ENCODE results near the gene FUT2.
"Not testable (repeated sequence)": the region's sequence is repeated elsewhere in the genome, so short reads cannot be mapped to it uniquely, and the experiment has no call there.

Gene FUT2

DNA sequence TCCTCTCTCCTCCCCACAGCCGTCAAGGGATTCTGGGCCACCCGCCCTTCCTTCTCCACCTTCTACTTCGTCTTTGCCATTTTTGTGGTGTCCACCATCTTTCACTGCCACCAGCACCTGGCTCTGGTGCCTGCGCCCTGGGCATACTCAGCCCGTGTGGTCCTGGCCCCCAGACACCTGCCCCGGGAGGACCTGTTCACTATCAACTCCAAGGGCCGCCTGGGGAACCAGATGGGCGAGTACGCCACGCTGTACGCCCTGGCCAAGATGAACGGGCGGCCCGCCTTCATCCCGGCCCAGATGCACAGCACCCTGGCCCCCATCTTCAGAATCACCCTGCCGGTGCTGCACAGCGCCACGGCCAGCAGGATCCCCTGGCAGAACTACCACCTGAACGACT lies 15.8 kb upstream of the FUT2 start:
- not testable (repeated sequence) for H3K4me3 ChIP-seq (ENCODE audit: low read depth in 1 of 2, low read length in 2 of 2); H3K9ac ChIP-seq (ENCODE audit: low read depth in 1 of 2, low read length in 2 of 2); H3K27ac ChIP-seq (ENCODE audit: low read depth, low read length); H3K36me3 ChIP-seq (ENCODE audit: control insufficient read depth in 1 of 2, insufficient read depth in 2 of 2, low read length in 2 of 2); H3K27me3 ChIP-seq (ENCODE audit: control insufficient read depth in 1 of 2, insufficient read depth in 2 of 2, low read length in 2 of 2); H3K9me3 ChIP-seq (ENCODE audit: control insufficient read depth in 1 of 2, low read length in 2 of 2)
- H3K4me1 ChIP-seq (ENCODE audit: control insufficient read depth in 1 of 2, insufficient read depth in 2 of 2, low read length in 2 of 2), result peaks cover 33 to 35% of the 10 kb centered on the region in 2 donors

DNA sequence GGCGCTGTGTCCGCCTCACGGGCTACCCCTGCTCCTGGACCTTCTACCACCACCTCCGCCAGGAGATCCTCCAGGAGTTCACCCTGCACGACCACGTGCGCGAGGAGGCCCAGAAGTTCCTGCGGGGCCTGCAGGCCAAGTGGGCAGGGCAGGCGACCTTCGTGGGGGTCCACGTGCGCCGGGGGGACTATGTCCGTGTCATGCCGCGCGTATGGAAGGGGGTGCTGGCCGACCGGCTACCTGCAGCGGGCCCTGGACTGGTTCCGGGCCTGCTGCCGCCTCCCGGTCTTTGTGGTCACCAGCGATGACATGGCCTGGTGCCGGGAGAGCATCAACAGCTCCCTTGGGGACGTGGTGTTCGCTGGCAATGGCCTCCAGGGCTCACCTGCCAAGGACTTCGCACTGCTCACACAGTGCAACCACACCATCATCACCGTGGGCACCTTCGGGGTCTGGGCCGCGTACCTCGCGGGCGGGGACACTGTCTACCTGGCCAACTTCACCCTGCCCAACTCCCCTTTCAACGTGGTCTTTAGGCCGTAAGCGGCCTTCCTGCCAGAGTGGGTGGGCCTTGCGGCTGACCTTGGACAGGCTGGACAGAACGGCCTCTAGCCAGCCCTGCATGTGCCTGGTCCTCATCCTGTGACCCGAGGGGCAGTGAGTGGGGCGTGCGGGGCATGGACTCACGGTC lies 15.2 kb upstream of the FUT2 start:
- Histone ChIP-seq H3K4me3 (ENCODE audit: low read depth in 1 of 2, low read length in 2 of 2) (no peak overlapping the region), H3K9me3 (ENCODE audit: control insufficient read depth in 1 of 2, low read length in 2 of 2) (no peaks in the 10 kb centered on the region), H3K27ac (ENCODE audit: low read depth, low read length) (no peak overlapping the region), H3K36me3 (ENCODE audit: control insufficient read depth in 1 of 2, insufficient read depth in 2 of 2, low read length in 2 of 2) (no peaks in the 10 kb centered on the region), H3K27me3 (ENCODE audit: control insufficient read depth in 1 of 2, insufficient read depth in 2 of 2, low read length in 2 of 2) (no peaks in the 10 kb centered on the region), H3K9ac (ENCODE audit: low read depth in 1 of 2, low read length in 2 of 2) (no peak overlapping the region), H3K4me1 (ENCODE audit: control insufficient read depth in 1 of 2, insufficient read depth in 2 of 2, low read length in 2 of 2) (peaks cover 32% of the 10 kb centered on the region in 2 donors)

DNA sequence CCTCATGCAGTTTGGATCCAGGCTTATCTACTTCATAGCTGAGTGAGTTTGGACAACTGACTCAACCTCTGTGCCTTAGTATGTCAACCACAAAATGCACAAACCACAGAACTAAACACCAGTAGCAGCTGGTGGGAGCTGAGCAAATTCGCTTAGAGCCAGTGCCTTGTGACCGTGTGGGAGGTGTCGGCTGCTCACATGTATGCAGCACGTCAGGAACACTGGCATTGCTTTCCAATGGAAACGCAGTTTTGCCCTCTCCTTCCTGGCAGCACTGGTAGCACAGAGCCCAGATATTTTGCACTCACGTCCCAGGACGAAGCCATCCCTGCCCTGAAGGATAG lies 14.7 kb upstream of the FUT2 start:
- Histone ChIP-seq H3K4me3 (ENCODE audit: low read depth in 1 of 2, low read length in 2 of 2) (no peak overlapping the region), H3K27ac (ENCODE audit: low read depth, low read length) (no peak overlapping the region), H3K27me3 (ENCODE audit: control insufficient read depth in 1 of 2, insufficient read depth in 2 of 2, low read length in 2 of 2) (no peaks in the 10 kb centered on the region), H3K36me3 (ENCODE audit: control insufficient read depth in 1 of 2, insufficient read depth in 2 of 2, low read length in 2 of 2) (no peaks in the 10 kb centered on the region), H3K9ac (ENCODE audit: low read depth in 1 of 2, low read length in 2 of 2) (no peak overlapping the region), H3K4me1 (ENCODE audit: control insufficient read depth in 1 of 2, insufficient read depth in 2 of 2, low read length in 2 of 2) (peaks cover 28 to 31% of the 10 kb centered on the region in 2 donors), H3K9me3 (ENCODE audit: control insufficient read depth in 1 of 2, low read length in 2 of 2) (no peaks in the 10 kb centered on the region)

DNA sequence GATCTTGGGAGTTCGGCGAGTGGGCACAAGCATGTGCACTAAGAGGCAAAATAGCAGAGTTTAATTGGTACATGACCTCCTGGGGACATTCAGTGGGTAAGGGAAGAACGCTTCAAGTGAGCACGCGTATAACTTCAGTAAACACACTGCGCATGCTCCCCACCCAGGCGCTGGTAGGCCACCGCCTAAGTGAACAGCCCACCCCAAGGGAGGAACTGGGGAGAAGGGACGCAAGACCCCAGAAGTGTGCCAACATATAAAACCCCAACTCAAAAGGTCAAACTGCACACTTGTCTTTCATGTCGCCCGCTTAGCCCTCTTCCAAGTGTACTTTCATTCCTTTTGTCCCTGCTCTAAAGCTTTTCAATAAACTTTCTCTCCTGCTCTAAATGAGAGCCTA lies 12.4 kb upstream of the FUT2 start:
- Histone ChIP-seq H3K36me3 (ENCODE audit: control insufficient read depth in 1 of 2, insufficient read depth in 2 of 2, low read length in 2 of 2) (no peaks in the 10 kb centered on the region), H3K27me3 (ENCODE audit: control insufficient read depth in 1 of 2, insufficient read depth in 2 of 2, low read length in 2 of 2) (no peaks in the 10 kb centered on the region), H3K4me3 (ENCODE audit: low read depth in 1 of 2, low read length in 2 of 2) (no peak overlapping the region), H3K4me1 (ENCODE audit: control insufficient read depth in 1 of 2, insufficient read depth in 2 of 2, low read length in 2 of 2) (peaks cover 17 to 27% of the 10 kb centered on the region in 2 donors), H3K9ac (ENCODE audit: low read depth in 1 of 2, low read length in 2 of 2) (no peak overlapping the region), H3K27ac (ENCODE audit: low read depth, low read length) (no peak overlapping the region), H3K9me3 (ENCODE audit: control insufficient read depth in 1 of 2, low read length in 2 of 2) (no peaks in the 10 kb centered on the region)

DNA sequence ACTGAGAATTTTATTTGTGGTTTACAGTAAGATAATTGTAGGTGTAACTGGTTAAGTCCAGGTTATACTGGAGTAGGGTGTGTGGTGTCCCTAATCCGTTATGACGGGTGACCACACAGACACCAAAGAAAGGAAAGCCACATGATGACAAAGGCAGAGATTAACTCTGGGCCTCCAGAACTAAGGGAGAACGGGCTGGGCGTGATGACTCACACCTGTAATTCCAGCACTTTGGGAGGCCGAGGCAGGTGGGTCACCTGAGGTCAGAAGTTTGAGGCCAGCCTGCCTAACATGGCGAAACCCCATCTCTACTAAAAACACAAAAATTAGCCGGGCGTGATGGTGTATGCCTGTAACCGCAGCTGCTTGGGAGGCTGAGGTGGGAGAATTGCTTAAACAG lies 10.2 kb upstream of the FUT2 start:
- Histone ChIP-seq H3K4me1 (ENCODE audit: control insufficient read depth in 1 of 2, insufficient read depth in 2 of 2, low read length in 2 of 2) (peaks cover 13 to 22% of the 10 kb centered on the region in 2 donors), H3K27ac (ENCODE audit: low read depth, low read length) (no peak overlapping the region), H3K36me3 (ENCODE audit: control insufficient read depth in 1 of 2, insufficient read depth in 2 of 2, low read length in 2 of 2) (no peaks in the 10 kb centered on the region), H3K9me3 (ENCODE audit: control insufficient read depth in 1 of 2, low read length in 2 of 2) (no peaks in the 10 kb centered on the region), H3K4me3 (ENCODE audit: low read depth in 1 of 2, low read length in 2 of 2) (no peak overlapping the region), H3K9ac (ENCODE audit: low read depth in 1 of 2, low read length in 2 of 2) (no peak overlapping the region), H3K27me3 (ENCODE audit: control insufficient read depth in 1 of 2, insufficient read depth in 2 of 2, low read length in 2 of 2) (no peaks in the 10 kb centered on the region)

DNA sequence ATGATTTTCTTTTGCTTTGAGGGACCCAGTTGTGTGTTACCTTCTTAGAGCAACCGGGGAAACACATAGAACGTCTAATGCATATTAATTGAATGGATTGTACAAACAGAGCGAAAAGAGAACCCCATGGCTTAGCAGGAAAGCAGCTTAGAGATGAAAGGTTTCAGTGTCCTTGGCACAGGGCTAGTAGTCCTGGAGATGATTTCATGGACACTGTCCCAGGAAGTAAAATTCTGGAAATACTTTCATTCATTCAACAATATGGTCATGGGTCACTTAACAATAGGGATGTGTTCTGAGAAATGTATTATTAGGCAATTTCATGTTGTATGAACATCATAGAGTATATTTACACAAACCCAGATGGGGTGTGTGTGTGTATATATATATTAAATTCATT lies 9.7 kb upstream of the FUT2 start:
- Histone ChIP-seq H3K36me3 (ENCODE audit: control insufficient read depth in 1 of 2, insufficient read depth in 2 of 2, low read length in 2 of 2) (no peaks in the 10 kb centered on the region), H3K9ac (ENCODE audit: low read depth in 1 of 2, low read length in 2 of 2) (no peak overlapping the region), H3K27ac (ENCODE audit: low read depth, low read length) (no peak overlapping the region), H3K4me3 (ENCODE audit: low read depth in 1 of 2, low read length in 2 of 2) (no peak overlapping the region), H3K27me3 (ENCODE audit: control insufficient read depth in 1 of 2, insufficient read depth in 2 of 2, low read length in 2 of 2) (no peaks in the 10 kb centered on the region), H3K9me3 (ENCODE audit: control insufficient read depth in 1 of 2, low read length in 2 of 2) (no peaks in the 10 kb centered on the region), H3K4me1 (ENCODE audit: control insufficient read depth in 1 of 2, insufficient read depth in 2 of 2, low read length in 2 of 2) (peaks cover 13 to 22% of the 10 kb centered on the region in 2 donors)

DNA sequence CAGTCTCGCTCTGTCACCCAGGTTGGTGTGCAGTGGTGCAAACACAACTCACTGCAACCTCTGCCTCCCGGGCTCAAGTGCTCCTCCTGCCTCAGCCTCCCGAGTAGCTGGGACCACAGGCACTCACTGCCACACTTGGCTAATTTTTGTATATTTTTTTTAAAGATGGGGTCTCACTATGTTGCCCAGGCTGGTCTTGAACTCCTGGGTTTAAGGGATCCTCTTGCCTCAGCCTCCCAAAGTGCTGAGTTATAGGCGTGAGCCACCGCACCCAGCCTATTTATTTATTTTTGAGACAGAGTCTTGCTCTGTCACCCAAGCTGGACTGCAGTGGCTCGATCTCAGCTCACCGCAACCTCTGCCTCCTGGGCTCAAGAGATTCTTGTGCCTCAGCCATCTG lies 9.1 kb upstream of the FUT2 start:
- not testable (repeated sequence) for H3K4me3 ChIP-seq (ENCODE audit: low read depth in 1 of 2, low read length in 2 of 2); H3K27me3 ChIP-seq (ENCODE audit: control insufficient read depth in 1 of 2, insufficient read depth in 2 of 2, low read length in 2 of 2); H3K9me3 ChIP-seq (ENCODE audit: control insufficient read depth in 1 of 2, low read length in 2 of 2); H3K27ac ChIP-seq (ENCODE audit: low read depth, low read length); H3K36me3 ChIP-seq (ENCODE audit: control insufficient read depth in 1 of 2, insufficient read depth in 2 of 2, low read length in 2 of 2); H3K9ac ChIP-seq (ENCODE audit: low read depth in 1 of 2, low read length in 2 of 2)
- peaks cover 9 to 22% of the 10 kb centered on the region in 2 donors for H3K4me1 ChIP-seq (ENCODE audit: control insufficient read depth in 1 of 2, insufficient read depth in 2 of 2, low read length in 2 of 2)

DNA sequence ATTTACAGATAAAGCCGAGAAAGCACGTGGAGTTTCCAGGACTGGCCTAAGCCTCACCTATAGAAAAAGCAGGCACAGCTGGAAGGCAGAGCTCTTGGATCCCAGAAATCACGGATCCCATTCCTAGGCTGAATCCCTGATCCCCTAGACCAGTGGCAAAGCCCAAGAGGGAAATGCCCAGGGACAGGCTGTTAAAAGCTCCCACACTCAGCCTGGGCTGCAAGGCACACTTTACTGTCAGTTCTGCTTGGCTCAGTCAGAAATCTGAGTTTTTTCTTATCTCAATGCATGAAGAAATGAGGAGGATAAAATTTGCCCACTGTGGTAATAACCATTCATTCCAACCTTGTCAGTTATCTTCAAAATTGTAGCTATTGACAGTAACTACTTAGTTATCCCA lies 8.0 kb upstream of the FUT2 start:
- H3K4me3 ChIP-seq (ENCODE audit: low read depth in 1 of 2, low read length in 2 of 2), result no peak overlapping the region
- peaks cover 9 to 22% of the 10 kb centered on the region in 2 donors for H3K4me1 ChIP-seq (ENCODE audit: control insufficient read depth in 1 of 2, insufficient read depth in 2 of 2, low read length in 2 of 2)
- H3K36me3 ChIP-seq (ENCODE audit: control insufficient read depth in 1 of 2, insufficient read depth in 2 of 2, low read length in 2 of 2), result no peaks in the 10 kb centered on the region
- H3K27me3 ChIP-seq (ENCODE audit: control insufficient read depth in 1 of 2, insufficient read depth in 2 of 2, low read length in 2 of 2), result no peaks in the 10 kb centered on the region
- no peaks in the 10 kb centered on the region for H3K9me3 ChIP-seq (ENCODE audit: control insufficient read depth in 1 of 2, low read length in 2 of 2)
- H3K9ac ChIP-seq (ENCODE audit: low read depth in 1 of 2, low read length in 2 of 2), result no peak overlapping the region
- H3K27ac ChIP-seq (ENCODE audit: low read depth, low read length), result no peak overlapping the region

DNA sequence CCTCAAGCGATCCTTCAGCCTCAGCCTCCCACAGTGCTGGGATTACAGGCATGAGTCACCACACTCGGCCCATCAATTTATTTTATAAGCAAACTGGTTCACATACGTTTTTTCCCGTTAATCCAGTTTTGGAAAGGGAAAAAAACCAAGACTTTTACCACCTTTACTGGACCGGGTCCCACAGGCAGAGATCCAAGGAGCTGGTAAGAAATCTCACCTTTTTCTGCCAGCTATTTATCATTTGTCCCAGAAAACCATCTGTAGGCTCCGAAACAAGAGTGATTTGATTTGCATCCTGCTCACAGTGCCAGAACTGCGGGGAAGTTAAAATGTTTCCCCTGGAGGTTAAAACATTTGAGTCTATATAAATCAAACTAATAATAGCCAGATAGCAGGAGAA lies 6.3 kb upstream of the FUT2 start:
- Histone ChIP-seq H3K27ac (ENCODE audit: low read depth, low read length) (no peak overlapping the region), H3K9ac (ENCODE audit: low read depth in 1 of 2, low read length in 2 of 2) (no peak overlapping the region), H3K9me3 (ENCODE audit: control insufficient read depth in 1 of 2, low read length in 2 of 2) (no peaks in the 10 kb centered on the region), H3K4me1 (ENCODE audit: control insufficient read depth in 1 of 2, insufficient read depth in 2 of 2, low read length in 2 of 2) (peaks cover 5 to 20% of the 10 kb centered on the region in 2 donors), H3K27me3 (ENCODE audit: control insufficient read depth in 1 of 2, insufficient read depth in 2 of 2, low read length in 2 of 2) (no peaks in the 10 kb centered on the region), H3K4me3 (ENCODE audit: low read depth in 1 of 2, low read length in 2 of 2) (no peak overlapping the region), H3K36me3 (ENCODE audit: control insufficient read depth in 1 of 2, insufficient read depth in 2 of 2, low read length in 2 of 2) (no peaks in the 10 kb centered on the region)

DNA sequence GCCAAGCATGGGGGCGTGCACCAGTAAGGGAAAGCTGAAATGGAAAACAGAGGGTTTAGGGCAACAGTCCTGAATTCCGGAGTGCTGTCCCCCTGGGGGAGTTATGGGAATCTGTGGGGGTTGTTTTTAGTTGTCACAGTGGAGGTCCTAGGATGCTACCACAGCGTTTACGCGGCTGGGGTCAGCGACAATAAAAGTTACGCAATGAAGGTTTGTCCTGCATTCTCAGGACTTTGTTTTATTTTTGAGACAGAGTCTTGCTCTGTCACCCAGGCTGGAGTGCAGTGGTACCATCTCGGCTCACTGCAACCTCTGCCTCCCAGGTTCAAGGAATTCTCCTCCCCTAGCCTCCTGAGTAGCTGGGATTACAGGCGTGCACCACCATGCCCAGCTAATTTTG lies 2.1 kb upstream of the FUT2 start:
- H3K9ac ChIP-seq (ENCODE audit: low read depth in 1 of 2, low read length in 2 of 2); H3K4me1 ChIP-seq (ENCODE audit: control insufficient read depth in 1 of 2, insufficient read depth in 2 of 2, low read length in 2 of 2); H3K9me3 ChIP-seq (ENCODE audit: control insufficient read depth in 1 of 2, low read length in 2 of 2): not testable (repeated sequence)

More for the DNA sequence above, 2.1 kb upstream of the FUT2 start:
- not testable (repeated sequence) for H3K27ac ChIP-seq (ENCODE audit: low read depth, low read length); H3K27me3 ChIP-seq (ENCODE audit: control insufficient read depth in 1 of 2, insufficient read depth in 2 of 2, low read length in 2 of 2); H3K36me3 ChIP-seq (ENCODE audit: control insufficient read depth in 1 of 2, insufficient read depth in 2 of 2, low read length in 2 of 2); H3K4me3 ChIP-seq (ENCODE audit: low read depth in 1 of 2, low read length in 2 of 2)
